ENCODE measurements around the gene PNPLA6.

Gene PNPLA6

GRCh38 chr19:7515645-7516151, 19.8 kb upstream of the PNPLA6 start, which contains the start of gene ZNF358:
Gene ZNF358, plus strand, starts transcription at chr19:7516103. Its CDS starts 3,140 bp downstream, at chr19:7519243.
- H3K4me1 ChIP-seq (ENCODE audit: low read length): no peaks in the 10 kb centered on the region
- H3K4me3 ChIP-seq (ENCODE audit: low read length): no peak within 1 kb of the TSS
- no peaks in the 10 kb centered on the region for H4K20me1 ChIP-seq (ENCODE audit: insufficient read depth, low read length)
- peaks cover 7% of the 10 kb centered on the region; the same call in 1 of the 2 replicates for H3K27me3 ChIP-seq (ENCODE audit: low read depth, low read length)
- no peaks in the 10 kb centered on the region for H3K9me3 ChIP-seq (ENCODE audit: insufficient read depth, low read length)
- H3K4me2 ChIP-seq (ENCODE audit: low read length): no peak within 1 kb of the TSS
- H3K79me2 ChIP-seq (ENCODE audit: low read length): no peaks in the 10 kb centered on the region
- no peaks in the 10 kb centered on the region for H3K36me3 ChIP-seq (replicated peaks; ENCODE audit: low read depth, low read length)
- no peak for TF ChIP-seq CTCF (IDR thresholded peaks at IDR 0.05; ENCODE audit: low read depth, low read length)
- no peak for TF ChIP-seq EZH2phosphoT487 (IDR thresholded peaks at IDR 0.05; ENCODE audit: low read depth)
- no peak within 1 kb of the TSS for H2AFZ ChIP-seq (ENCODE audit: low read depth, low read length)
- no peak within 1 kb of the TSS for H3K9ac ChIP-seq (ENCODE audit: low read length)
- H3K27ac ChIP-seq (ENCODE audit: low read length): no peak within 1 kb of the TSS

GRCh38 chr19:7516333-7516732, 19.2 kb upstream of the PNPLA6 start:
- no peaks in the 10 kb centered on the region for H3K36me3 ChIP-seq (replicated peaks; ENCODE audit: low read depth, low read length)
- peaks cover 7% of the 10 kb centered on the region; the same call in 1 of the 2 replicates for H3K27me3 ChIP-seq (ENCODE audit: low read depth, low read length)
- no peak for TF ChIP-seq CTCF (IDR thresholded peaks at IDR 0.05; ENCODE audit: low read depth, low read length)
- no peak for TF ChIP-seq EZH2phosphoT487 (IDR thresholded peaks at IDR 0.05; ENCODE audit: low read depth)
- no peak overlapping the region for H3K9ac ChIP-seq (ENCODE audit: low read length)
- H2AFZ ChIP-seq (ENCODE audit: low read depth, low read length): no peak overlapping the region
- H3K4me1 ChIP-seq (ENCODE audit: low read length): no peaks in the 10 kb centered on the region
- no peak overlapping the region for H3K4me2 ChIP-seq (ENCODE audit: low read length)
- no peaks in the 10 kb centered on the region for H4K20me1 ChIP-seq (ENCODE audit: insufficient read depth, low read length)
- H3K9me3 ChIP-seq (ENCODE audit: insufficient read depth, low read length): no peaks in the 10 kb centered on the region
- no peak overlapping the region for H3K4me3 ChIP-seq (ENCODE audit: low read length)
- no peaks in the 10 kb centered on the region for H3K79me2 ChIP-seq (ENCODE audit: low read length)
- no peak overlapping the region for H3K27ac ChIP-seq (ENCODE audit: low read length)

- peaks cover 7% of the 10 kb centered on the region; the same call in 1 of the 2 replicates for H3K27me3 ChIP-seq (ENCODE audit: low read depth, low read length)
- H3K9me3 ChIP-seq (ENCODE audit: insufficient read depth, low read length): no peaks in the 10 kb centered on the region
- no peak overlapping the region for H3K9ac ChIP-seq (ENCODE audit: low read length)
- H3K36me3 ChIP-seq (replicated peaks; ENCODE audit: low read depth, low read length): no peaks in the 10 kb centered on the region
- peaks cover 3% of the 10 kb centered on the region; the same call in 1 of the 2 replicates for H3K4me1 ChIP-seq (ENCODE audit: low read length)
- no peak overlapping the region for H3K27ac ChIP-seq (ENCODE audit: low read length)
- TF ChIP-seq CTCF (IDR thresholded peaks at IDR 0.05; ENCODE audit: low read depth, low read length): no peak
- H3K4me3 ChIP-seq (ENCODE audit: low read length): no peak overlapping the region
- no peaks in the 10 kb centered on the region for H3K79me2 ChIP-seq (ENCODE audit: low read length)
- no peak overlapping the region for H2AFZ ChIP-seq (ENCODE audit: low read depth, low read length)
- H4K20me1 ChIP-seq (ENCODE audit: insufficient read depth, low read length): no peaks in the 10 kb centered on the region
- H3K4me2 ChIP-seq (ENCODE audit: low read length): no peak overlapping the region
Observed at GRCh38 chr19:7516878-7517277, 18.6 kb upstream of the PNPLA6 start.

- Histone ChIP-seq H3K4me1 (ENCODE audit: low read length) (peaks cover 11% of the 10 kb centered on the region), H3K4me3 (ENCODE audit: low read length) (no peak overlapping the region), H3K27me3 (ENCODE audit: low read depth, low read length) (no peaks in the 10 kb centered on the region), H3K79me2 (ENCODE audit: low read length) (0 out of 2 replicates have a peak, but pooled peaks cover 5% of the 10 kb centered on the region), H3K27ac (ENCODE audit: low read length) (no peak overlapping the region), H3K36me3 (replicated peaks; ENCODE audit: low read depth, low read length) (no peaks in the 10 kb centered on the region), H2AFZ (ENCODE audit: low read depth, low read length) (no peak overlapping the region), H3K4me2 (ENCODE audit: low read length) (no peak overlapping the region), H4K20me1 (ENCODE audit: insufficient read depth, low read length) (no peaks in the 10 kb centered on the region), H3K9me3 (ENCODE audit: insufficient read depth, low read length) (no peaks in the 10 kb centered on the region), H3K9ac (ENCODE audit: low read length) (no peak overlapping the region)
- TF ChIP-seq EZH2phosphoT487 (IDR thresholded peaks at IDR 0.05; ENCODE audit: low read depth): no peak
- TF ChIP-seq CTCF (IDR thresholded peaks at IDR 0.05; ENCODE audit: low read depth, low read length): no peak
Observed at GRCh38 chr19:7519361-7520130, 16.0 kb upstream of the PNPLA6 start.
